ACHN (cell line): ENCODE measurements around the gene GLIS1.

ENCODE experiments used
- DNase-seq: peaks from one replicate; pipeline ENCODE4 v3.0.0-alpha.2; 2015
- in situ Hi-C: cut with HindIII; loops from 2 replicates; pipeline ENCODE4 v1.10.0; 2017; ENCODE audit warnings: low sequenced_read_pairs, low pct_ligation_motif_present, low pct_unique_long_range_greater_than_20kb

The GLIS1 gene

DNA sequence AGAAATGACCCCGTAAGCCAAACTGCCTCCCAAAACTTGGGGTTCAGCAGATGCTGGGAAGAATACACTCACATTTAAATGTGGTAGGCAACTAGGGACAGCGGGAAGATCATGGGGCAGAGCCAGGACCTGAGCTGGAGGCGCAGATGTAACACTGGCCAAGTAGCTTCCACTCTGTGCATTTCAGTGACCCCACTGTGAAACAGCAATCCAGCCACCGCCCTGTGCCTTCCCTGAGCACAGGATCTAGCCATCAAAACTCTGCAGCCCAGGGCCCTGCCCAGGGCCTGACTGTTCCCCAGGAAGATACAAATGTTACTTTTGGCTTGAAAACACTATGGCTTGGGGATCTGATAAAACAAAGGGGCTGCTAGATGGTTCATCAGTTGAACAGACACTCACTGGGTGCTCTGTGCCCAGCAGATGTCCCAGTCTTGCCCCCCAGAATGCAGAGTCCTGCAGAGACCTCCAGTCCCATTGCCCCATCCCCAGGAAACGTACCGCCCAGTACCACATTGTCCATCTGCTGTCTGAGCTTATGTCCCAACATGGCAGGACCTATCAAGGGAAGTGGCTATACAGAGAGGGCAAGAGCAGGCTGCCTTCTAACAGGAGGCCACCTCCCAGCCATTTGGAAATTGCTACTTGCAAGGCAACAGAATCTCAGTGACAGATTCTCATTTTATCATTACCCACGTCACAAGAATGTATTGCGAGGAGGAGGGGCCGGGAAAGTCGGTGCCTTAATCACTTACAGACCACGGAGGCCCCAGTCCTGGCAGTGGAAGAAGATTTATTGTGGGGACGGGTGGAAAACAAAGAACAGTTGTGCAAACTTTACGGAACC is 155.7 kb downstream of the GLIS1 start:
- in situ Hi-C loops: no loop called here
- no peak for DNase-seq

DNA sequence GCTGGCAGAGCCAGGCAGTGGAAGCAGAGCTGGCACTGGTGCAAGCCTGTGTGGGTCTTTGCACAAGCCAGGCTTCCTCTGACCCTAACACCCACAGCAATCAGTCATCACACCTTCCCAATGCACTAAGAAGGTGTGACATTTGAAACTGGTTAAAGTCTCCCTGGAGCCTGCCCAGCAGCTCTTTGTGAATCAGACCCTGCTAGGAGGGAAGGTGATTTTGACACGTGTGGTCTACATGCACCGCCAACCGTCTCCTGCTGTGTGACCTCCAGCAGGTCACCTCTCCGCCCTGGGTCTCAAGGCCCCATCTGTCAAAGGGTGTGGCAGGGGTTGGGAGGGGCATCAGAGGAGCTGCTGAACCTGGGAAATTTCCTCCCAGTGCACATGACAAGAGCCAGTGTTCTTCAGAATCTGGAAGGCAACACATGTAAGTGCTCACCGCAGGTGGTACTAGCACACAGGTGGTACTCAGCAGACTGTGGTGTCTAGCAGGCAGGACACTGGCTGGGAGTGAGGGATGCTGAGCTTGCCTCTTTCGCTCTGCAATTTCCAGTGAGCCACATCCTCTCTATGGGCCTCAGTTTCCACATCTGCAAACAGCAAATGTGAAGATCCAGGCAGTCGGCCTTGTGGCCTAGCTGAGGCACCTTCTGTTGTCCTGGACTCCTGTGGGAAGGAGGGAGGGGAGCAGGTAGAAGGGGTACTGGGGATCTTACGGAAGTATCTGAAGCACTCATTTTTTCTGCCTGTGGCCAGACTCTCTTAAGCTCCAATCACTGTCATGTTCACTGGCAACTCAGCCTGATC is 156.5 kb downstream of the GLIS1 start:
- DNase-seq: no peak
- in situ Hi-C loops: no loop called here

DNA sequence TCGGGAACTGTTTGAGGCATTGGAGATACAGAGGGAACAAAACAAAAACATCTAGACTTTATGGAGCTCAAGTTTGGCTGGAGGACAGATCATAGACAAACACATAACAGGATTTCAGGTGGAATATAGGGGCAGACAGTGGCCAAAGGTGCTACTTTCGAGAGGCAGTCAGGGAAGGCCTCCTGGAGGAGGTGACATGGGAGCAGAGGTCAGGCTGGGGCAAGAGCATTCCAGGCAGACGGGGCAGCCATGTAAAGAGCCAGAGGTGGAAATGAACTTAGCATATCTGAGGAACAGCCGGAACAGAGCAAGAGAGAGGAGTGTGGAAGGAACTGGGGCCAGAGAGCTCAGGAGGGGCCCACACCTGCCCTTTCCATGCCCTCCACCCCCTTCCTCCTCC is 157.5 kb downstream of the GLIS1 start:
- in situ Hi-C loops: no loop called here
- no peak for DNase-seq

DNA sequence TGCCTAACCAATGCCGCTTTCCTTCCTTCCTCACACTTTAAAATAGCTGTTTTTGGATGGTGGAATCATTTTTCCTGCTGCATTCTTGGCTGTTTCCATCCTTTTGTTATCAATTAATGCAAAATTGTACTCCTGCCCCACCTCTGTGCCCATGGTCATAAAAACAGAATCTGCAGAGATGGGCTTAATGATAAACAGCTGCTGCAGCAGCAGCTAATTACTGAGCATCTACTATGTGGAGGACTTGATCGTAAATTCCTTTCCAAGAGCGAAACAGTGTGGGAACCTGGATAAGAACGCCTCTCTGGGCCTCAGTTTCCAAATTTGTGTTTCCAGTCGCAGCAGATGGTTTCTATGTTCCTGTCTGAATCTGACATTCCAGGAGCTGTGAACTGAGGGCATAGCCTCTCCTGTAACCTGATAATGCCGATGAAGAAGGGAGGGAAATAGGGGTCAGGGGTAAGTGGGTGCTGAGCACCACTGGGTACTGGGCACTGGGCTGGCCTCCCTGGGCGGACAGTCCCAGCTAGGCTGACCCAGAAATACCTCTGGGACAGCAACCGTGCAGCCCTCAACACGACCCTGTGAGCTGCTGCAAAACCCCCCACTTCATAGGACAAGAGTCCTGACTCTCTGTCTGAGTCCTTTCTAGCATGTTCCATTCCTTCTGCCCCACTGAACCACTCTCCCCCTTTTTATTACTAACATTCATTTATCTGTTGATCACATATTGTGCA is 158.1 kb downstream of the GLIS1 start:
- DNase-seq: no peak
- in situ Hi-C loops: no loop called here

DNA sequence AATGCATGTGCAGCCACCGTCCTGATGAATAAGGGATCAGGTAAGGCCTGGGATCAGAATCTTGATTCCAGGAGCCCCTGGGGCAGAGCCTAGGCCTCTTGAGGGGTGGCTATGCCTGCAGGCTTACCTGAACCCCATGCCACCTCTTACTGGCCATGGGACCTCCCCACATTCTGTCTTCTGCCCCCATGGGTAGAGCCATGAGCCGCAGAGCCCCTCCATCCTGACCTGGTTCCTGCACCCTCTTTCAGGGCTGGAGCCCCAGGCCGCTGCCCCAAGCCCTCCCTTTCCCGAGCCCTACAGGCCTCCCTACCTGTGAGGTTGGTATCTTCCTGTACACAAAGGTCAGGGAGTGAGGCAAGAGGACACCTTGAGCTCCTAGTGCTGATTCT is 159.0 kb downstream of the GLIS1 start:
- no peak for DNase-seq

DNA sequence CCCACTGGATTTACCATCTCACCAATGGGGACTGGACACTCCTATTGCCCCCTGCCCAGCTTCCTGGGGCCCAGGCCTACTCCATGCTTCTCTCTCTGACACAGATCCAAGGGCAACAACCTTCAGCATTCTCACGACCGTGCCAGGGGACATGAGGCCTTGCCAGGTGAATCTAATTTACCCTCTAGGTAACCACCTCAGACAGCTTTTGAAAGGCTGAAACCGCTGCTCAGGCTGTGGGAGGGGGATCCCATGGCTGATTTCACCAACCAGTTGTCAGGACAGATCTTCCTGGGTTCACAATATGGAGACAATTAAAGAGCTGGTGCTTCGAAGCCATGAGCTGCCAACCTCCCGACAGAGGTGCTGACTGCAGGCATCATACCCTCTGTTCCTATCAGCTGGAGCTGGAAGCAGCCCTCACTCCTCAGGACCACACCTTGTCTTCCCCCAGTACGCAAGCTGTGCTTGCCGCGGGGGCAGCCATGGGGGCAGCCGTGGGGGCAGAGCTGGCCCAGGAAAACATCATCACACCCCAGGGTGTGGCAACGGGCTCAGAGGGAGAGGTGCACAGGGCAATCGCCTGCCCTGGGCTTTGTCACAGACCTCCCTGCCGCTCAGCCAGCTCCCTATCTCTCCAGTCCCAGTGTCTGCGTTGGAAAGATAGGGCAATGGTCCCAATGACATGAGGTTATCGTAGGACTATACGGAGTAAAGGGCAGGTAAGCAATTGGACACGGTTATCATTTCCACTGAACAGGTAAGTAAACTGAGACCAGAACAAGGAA is 159.5 kb downstream of the GLIS1 start:
- in situ Hi-C loops: no loop called here
- no peak for DNase-seq

More for the DNA sequence above, 159.0 kb downstream of the GLIS1 start:
- in situ Hi-C loops: no loop called here

DNA sequence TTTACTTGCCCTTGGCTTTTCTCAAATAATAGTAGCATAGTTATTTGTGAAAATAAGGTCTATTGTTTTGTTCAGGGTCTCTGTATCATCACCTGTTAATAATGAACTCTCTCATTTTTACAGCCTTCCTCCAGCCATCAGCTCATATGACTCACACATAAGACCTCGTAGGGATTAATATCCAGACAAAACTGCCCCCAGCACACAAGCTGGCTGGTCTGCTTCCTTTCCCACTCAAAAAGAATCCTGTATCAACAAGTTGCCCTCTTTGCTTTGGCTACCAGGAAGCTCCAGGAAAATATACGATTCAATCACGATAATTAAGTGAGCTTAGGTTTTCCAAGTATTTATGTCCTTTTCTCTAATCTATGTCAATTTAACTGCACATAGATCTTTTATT is 160.6 kb downstream of the GLIS1 start:
- in situ Hi-C loops: no loop called here
- no peak for DNase-seq

DNA sequence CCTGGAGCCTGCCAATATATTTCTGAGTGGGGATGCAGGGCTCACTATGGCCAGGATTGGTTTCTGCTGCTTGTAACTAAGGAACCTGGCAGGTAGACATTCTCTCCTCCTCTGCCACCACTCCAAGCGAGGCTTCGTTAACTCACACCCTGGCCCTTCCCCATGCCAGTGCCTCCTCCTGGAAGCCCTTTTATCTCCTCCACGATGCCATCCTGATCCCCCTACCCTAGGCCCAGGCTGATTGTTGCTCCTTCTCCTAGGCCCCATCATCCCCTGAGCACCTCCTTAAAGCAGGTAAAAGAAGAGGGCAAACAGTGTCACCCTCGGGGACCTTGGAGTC is 161.2 kb downstream of the GLIS1 start:
- in situ Hi-C loops: no loop called here
- no peak for DNase-seq

DNA sequence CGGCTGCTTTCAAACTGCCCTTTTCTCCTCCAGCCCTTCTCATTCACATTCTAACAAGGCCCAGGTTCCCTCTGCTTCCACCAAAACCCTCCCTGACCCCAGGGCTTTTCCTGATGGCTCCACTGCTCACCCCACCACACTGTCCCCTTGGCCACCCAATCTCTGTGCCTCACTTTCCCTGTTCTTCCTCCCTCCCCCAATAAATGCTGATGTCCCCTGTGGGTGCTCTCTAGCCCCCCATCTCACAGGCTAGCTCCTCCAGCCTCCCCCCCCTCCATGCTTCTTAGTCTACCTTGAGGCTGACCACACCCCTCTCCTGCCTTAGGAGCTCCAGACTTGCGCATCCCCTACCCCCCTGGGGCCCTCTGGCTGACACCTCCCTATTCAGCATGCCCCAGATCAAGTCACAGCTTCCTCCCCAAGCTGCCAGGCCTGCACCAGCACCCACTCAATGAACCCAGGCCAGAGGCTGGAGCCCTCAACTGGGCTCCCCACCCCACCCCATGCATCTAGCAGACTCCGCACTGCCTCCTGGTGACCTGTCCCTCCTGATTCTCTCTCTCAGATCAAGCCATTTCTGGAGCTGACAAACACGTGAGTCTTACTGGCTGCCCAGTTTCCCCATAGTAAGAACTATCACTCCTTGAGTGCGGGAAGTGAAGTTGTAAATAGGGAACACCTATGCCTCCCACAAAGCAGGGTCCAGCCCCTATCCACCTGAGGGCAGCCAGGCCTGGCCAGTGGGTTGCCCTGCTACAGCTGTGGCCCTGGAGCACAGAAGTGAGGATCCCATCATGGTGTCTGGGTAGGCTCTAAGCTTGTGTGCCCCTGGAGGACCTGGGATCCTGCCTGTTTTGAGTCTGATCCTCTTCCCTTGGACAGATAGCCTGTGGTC is 161.9 kb downstream of the GLIS1 start:
- in situ Hi-C loops: no loop called here
- DNase-seq: no peak

DNA sequence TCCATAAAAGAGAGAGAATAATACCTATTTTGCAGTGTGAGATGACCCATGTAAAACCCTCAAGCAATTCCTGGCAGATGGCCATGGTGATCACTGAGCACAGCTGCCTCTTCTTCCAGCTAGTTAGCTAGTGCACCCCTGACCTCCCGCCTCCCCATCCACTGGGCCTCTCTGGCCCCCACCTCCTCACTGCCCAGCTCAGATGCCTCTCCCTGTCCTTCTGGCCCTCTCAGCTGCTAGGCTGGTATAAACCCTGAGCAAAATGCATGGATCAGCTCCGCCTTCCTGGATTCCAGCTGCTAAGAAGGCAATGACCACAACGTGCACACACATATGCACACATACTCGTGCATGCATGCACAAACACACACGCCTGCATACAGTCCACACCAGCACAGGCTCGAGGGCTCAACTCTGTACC is 162.6 kb downstream of the GLIS1 start:
- in situ Hi-C loops: no loop called here

DNA sequence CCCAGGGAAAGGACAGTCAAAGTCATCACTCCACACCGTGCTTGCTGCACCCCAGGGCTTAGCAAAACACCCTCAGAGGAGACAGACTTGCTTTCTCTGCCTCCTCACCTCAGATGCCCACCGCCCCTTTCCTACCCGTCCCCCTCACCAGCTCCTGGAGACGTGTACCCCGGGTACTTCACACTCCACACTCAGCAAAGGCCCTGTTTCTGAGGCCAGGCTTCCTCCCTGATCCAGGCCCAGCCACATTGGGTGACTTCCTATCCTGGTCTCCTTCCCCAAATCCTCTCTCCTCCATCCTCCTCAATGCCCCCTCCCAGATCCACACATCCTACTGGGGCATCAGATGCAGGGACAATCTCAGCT is 163.0 kb downstream of the GLIS1 start:
- DNase-seq: no peak
- in situ Hi-C loops: no loop called here

More for the DNA sequence above, 162.6 kb downstream of the GLIS1 start:
- DNase-seq: peak; percentile 43

DNA sequence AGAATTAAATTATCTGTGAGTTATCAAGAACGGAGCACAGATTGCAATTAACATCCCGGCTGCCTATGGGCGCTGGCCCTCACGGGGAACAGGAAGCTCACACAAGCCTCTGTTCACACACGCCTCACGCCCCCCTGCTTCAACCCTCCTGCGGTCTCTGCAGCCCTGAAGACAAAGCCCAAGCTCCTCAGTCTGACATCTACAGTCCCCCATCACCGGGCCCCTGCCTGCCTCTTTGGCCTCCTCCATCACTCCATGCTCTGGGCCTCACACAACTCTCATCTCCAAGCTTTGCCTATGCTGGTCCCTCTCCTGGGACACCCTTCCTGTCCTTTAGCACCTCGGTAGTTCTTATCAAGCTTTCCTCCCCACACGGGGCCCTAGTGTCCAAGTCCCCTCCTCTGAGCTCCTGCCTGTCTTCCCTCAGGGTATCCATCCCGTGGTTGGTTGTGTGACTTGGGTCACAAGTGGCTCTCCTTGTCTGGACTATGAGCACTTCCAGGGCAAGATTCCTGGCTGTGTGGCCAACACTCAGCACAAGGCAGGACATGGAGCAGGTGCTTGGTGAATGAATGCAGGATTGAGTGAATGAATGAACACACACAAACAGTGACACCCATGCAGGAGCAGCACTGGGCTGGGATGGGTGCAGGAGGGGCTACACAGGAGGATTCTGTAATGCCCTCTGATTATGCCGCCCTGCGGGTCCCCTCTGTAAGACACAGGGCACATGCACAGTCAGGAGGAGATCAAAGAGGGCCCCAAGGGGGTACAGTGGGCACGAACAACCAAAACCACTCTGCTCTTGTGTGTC is 163.6 kb downstream of the GLIS1 start:
- DNase-seq: no peak
- in situ Hi-C loops: no loop called here

DNA sequence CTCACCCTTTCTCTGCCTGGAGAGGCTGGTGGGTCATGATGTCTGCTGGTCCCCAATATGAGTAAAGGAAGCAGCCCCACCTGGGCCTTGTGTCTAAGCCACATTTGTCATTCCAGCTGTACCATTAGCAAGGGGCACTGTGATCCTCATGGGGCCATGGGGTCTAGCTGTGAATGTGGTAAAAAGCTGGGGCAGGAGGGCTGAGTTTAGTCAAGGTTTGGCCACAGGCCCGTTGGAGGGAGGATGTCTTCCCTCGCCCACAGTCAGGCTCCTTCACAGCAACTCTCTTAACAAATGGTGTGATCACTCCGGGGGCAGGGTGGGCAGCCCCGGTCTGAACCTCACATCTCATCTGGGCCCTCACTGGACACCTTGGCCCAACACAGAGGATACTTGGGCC is 164.3 kb downstream of the GLIS1 start:
- in situ Hi-C loops: no loop called here
- DNase-seq: no peak

DNA sequence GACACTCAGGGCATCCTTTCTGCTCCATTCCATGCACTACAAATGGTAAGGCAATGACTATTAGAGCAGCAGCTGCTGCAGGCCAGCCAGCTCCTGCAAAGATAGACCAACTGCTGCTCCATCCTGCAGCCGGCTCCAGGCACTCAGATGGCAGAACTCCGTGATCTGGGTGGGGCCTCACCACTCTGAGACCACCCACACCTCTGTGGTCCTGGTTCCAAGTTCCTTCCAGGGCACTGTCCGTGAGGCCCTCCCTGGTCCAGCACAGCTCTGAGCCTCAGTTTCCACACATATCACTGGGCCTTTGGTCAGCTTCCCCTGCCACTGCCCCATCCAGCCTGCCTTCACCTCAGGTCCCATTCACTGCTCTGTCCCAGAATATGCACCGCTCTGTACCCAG is 165.0 kb downstream of the GLIS1 start:
- DNase-seq: no peak
- in situ Hi-C loops: no loop called here

DNA sequence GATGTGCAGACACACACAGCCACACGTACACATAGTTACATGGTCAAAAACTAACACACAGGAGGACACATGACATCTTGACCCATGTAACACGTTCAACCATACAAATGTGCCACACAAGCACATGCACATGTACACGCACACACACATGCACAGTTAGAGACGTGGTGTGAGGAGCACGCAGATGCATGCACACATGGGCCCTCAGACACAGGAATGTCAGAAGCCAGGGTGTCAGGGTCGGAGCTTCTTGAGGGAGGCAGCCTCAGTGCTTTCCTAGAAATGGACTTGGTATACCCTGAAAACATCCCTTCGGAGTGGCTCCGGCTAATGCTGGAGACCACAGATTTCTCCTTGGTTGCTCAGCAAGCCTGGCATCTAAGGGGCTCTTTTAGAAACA is 165.4 kb downstream of the GLIS1 start:
- in situ Hi-C loops: no loop called here
- no peak for DNase-seq

DNA sequence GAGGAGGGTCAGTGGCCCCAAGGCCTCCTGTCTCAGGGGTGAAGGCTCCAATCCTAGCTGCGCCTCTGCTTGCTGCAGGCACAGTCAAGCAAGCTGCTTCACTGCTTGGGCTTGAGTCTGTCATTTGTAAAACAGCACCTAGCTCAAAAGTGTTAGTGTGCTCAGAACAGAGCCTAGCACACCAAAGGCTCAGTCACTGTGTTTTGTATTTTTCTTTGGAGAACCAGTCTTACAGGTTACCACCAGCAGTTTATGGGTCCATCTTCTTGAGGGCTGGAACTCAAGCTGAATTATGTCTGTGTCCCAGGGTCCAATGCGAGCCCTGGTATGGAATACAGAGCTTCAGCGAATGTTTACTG is 166.2 kb downstream of the GLIS1 start:
- DNase-seq: no peak

More for the DNA sequence above, 166.2 kb downstream of the GLIS1 start:
- in situ Hi-C loops: no loop called here
